ENCODE measurements around the gene HYLS1.

GRCh38 chr11:125871391-125872137, 15.9 kb upstream of the HYLS1 start:
- no peak for TF ChIP-seq TARDBP (IDR thresholded peaks at IDR 0.05)
- TF ChIP-seq ARNT (IDR thresholded peaks at IDR 0.05), result no peak
- no peak for TF ChIP-seq SP1 (IDR thresholded peaks at IDR 0.05)
- no peak for TF ChIP-seq PKNOX1 (IDR thresholded peaks at IDR 0.05)

Measured in HEK293T (cell line).